HG02840 (cell line): ENCODE data around the gene COASY.

Source experiments
- ATAC-seq: cut with Tn5 transposase; IDR thresholded peaks from one replicate; pipeline ENCODE4 v1.9.1; 2021; ENCODE audit warnings: mild to moderate bottlenecking, moderate library complexity, moderate number of reproducible peaks; ENCODE audit not compliant: unreplicated experiment, low FRiP score

Gene COASY

GRCh38 chr17:42608305-42609181 is 46.6 kb downstream of the COASY start:
- peak; percentile 25 for ATAC-seq

- ATAC-seq, result peak; percentile 94
Measured at GRCh38 chr17:42609182-42609813, 47.4 kb downstream of the COASY start, which contains the start of the genes RETREG3 and TUBG1. Gene RETREG3 (minus strand): TSS chr17:42609374. CDS start chr17:42609324, 50 bp downstream. Gene TUBG1 (plus strand): TSS chr17:42609683. CDS start chr17:42609738, 55 bp downstream.

GRCh38 chr17:42609814-42610801 is 48.2 kb downstream of the COASY start:
- ATAC-seq, result peak; percentile 11

- ATAC-seq, result no peak
Measured at GRCh38 chr17:42612013-42612412, 50.1 kb downstream of the COASY start.

- no peak for ATAC-seq
Measured at GRCh38 chr17:42613699-42614295, 51.8 kb downstream of the COASY start.
